ENCODE data around the gene SOWAHA.

GRCh38 chr5:132826424-132827082, 13.5 kb downstream of the SOWAHA start:
- TF ChIP-seq NFRKB (IDR thresholded peaks at IDR 0.05): no peak
- TF ChIP-seq SP1 (IDR thresholded peaks at IDR 0.05): no peak
- no peak for TF ChIP-seq TARDBP (IDR thresholded peaks at IDR 0.05)
- TF ChIP-seq BHLHE40 (IDR thresholded peaks at IDR 0.05; ENCODE audit: borderline replicate concordance): no peak
- no peak for TF ChIP-seq FOXK2 (IDR thresholded peaks at IDR 0.05)
- no peak for TF ChIP-seq CTBP1 (IDR thresholded peaks at IDR 0.05; ENCODE audit: borderline replicate concordance)
- TF ChIP-seq ELF4 (IDR thresholded peaks at IDR 0.05): no peak
- no peak for TF ChIP-seq SUZ12 (IDR thresholded peaks at IDR 0.05)
- TF ChIP-seq ARNT (IDR thresholded peaks at IDR 0.05): no peak
- no peak for TF ChIP-seq HDGF (IDR thresholded peaks at IDR 0.05; ENCODE audit: borderline replicate concordance)
- TF ChIP-seq ZNF384 (IDR thresholded peaks at IDR 0.05): no peak
- no peak for TF ChIP-seq FOXA1 (IDR thresholded peaks at IDR 0.05)
- no peak for TF ChIP-seq L3MBTL2 (conservative IDR thresholded peaks at IDR 0.05)
